ACC112 (cell line): Measurements from ENCODE around the gene MYCBP2.
A peak's percentile ranks its signal among the peaks of the same experiment; 100 is the strongest.

Experiments used
- H2AFZ ChIP-seq: fragments of 200-600 bp; sonication (generic); one replicate; pipeline ENCODE4 v1.6.0; 2017; ENCODE audit warnings: antibody characterized with exemption, low read length; ENCODE audit not compliant: unreplicated experiment
- H3K27ac ChIP-seq: fragments of 200-600 bp; sonication (generic); 2 replicates; pipeline ENCODE4 v1.5.1; 2014; ENCODE audit warnings: low read depth, mild to moderate bottlenecking, antibody characterized with exemption, low read length, moderate library complexity
- H3K27me3 ChIP-seq: fragments of 200-600 bp; sonication (generic); 2 replicates; pipeline ENCODE4 v1.6.1; 2014; ENCODE audit warnings: mild to moderate bottlenecking, antibody characterized with exemption, low read length, moderate library complexity, mixed read lengths; ENCODE audit not compliant: insufficient read depth
- H3K36me3 ChIP-seq: fragments of 200-600 bp; sonication (generic); 2 replicates; pipeline ENCODE4 v1.6.1; 2016; ENCODE audit warnings: mild to moderate bottlenecking, antibody characterized with exemption, low read length, moderate library complexity, mixed read lengths; ENCODE audit not compliant: insufficient read depth
- H3K4me1 ChIP-seq: fragments of 200-600 bp; sonication (generic); one replicate; pipeline ENCODE4 v1.6.1; 2016; ENCODE audit warnings: low read length, mixed read lengths; ENCODE audit not compliant: insufficient read depth, unreplicated experiment, control insufficient read depth
- H3K4me3 ChIP-seq: fragments of 200-600 bp; sonication (generic); 2 replicates; pipeline ENCODE4 v1.5.1; 2014; ENCODE audit warnings: mild to moderate bottlenecking, low read depth, low read length
- H3K79me2 ChIP-seq: fragments of 200-600 bp; sonication (generic); one replicate; pipeline ENCODE4 v1.6.0; 2016; ENCODE audit warnings: low read length; ENCODE audit not compliant: control insufficient read depth, unreplicated experiment, insufficient read depth

MYCBP2 gene

DNA sequence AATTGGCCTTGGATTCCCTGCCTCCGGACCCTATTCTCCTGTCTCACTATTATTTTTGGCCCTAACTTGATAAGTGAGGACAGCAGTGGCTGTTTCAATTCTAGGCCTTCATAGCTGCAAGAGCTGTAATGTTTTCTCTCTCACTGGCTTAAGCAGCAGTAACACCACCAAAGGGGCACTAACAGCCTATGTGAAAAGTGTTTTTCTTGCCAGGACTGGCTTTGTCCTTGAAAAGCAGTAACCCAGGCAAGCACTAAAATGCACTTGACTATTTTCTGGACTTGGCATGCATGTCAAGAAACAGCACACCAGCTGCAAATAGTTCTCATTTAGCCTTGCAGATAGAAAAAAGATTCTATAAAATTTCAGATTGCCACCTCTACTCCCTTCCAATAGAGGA lies 290.6 kb downstream of the MYCBP2 start:
- Histone ChIP-seq H3K4me1 (peaks cover 15% of the 10 kb centered on the region), H3K79me2 (no peaks in the 10 kb centered on the region), H3K36me3 (no peaks in the 10 kb centered on the region), H3K27me3 (no peaks in the 10 kb centered on the region), H3K27ac (no peak overlapping the region), H3K4me3 (no peak overlapping the region), H2AFZ (no peak overlapping the region)

DNA sequence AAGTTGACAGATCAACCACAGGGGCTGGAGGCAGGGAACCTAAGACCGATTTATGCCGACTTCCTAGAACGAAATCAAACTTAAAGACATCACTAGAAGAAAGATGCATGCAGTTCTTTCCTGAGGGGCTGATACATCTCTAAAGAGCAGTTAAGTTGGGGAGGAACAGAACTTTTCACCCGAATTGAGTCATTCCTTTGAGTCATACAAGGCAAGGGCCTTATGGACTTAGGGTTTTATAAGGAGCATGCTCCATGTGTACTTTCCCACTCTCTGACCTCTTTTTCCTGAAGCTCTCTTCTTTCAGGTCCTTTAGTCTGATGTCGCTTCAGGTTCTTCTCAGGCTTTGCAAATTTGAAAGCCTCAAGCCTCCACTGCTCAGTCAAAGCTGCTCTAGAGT lies 292.0 kb downstream of the MYCBP2 start:
- Histone ChIP-seq H3K27me3 (no peaks in the 10 kb centered on the region), H3K36me3 (no peaks in the 10 kb centered on the region), H3K27ac (no peak overlapping the region), H3K4me3 (no peak overlapping the region), H3K79me2 (no peaks in the 10 kb centered on the region), H3K4me1 (peaks cover 15% of the 10 kb centered on the region), H2AFZ (no peak overlapping the region)

- no peaks in the 10 kb centered on the region for H3K36me3 ChIP-seq
- H3K79me2 ChIP-seq = no peaks in the 10 kb centered on the region
- H3K4me1 ChIP-seq = peaks cover 15% of the 10 kb centered on the region
- no peaks in the 10 kb centered on the region for H3K27me3 ChIP-seq
- no peak overlapping the region for H3K4me3 ChIP-seq
- no peak overlapping the region for H2AFZ ChIP-seq
- H3K27ac ChIP-seq = no peak overlapping the region
These were observed 293.1 kb downstream of the MYCBP2 start for GRCh38 chr13:77033717-77034302.

DNA sequence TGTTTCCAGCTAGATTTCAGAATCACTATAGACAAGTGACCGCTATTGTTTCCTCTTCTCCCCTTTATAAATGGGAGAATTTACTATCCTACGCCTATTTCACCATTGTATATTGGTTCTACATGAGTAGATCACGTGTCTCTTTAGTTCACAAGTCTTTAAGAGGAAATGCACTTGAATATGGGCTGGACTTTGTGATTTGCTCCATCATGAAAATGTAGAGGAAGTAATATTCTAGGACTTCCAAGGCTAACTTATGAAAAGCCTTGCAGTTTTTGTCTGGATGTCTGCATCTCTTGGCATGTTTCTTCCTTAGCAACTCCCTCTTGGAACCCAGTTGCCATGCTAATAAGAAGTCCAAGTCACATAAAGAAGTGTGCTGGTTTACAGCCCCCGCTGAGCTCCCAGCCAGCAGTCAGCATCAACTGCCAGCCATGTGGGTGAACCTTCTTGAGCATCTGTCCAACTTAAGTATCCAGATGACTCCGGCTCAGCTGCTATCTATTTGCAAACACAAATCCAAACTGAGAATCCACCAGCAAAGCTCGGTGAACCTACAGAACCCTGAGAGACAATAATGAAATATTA lies 295.1 kb downstream of the MYCBP2 start:
- no peaks in the 10 kb centered on the region for H3K27me3 ChIP-seq
- H3K4me1 ChIP-seq = peaks cover 24% of the 10 kb centered on the region
- no peaks in the 10 kb centered on the region for H3K79me2 ChIP-seq
- no peak overlapping the region for H3K27ac ChIP-seq
- no peak overlapping the region for H2AFZ ChIP-seq
- no peaks in the 10 kb centered on the region for H3K36me3 ChIP-seq
- H3K4me3 ChIP-seq = no peak overlapping the region

- Histone ChIP-seq H3K79me2 (peaks cover 20% of the 10 kb centered on the region), H3K36me3 (no peaks in the 10 kb centered on the region), H2AFZ (no peak overlapping the region), H3K27ac (no peak overlapping the region), H3K4me3 (no peak overlapping the region), H3K4me1 (peaks cover 24% of the 10 kb centered on the region), H3K27me3 (no peaks in the 10 kb centered on the region)
These were observed 297.5 kb downstream of the MYCBP2 start for GRCh38 chr13:77029436-77029835.

- Histone ChIP-seq H3K4me3 (peak overlapping the region; percentile 95), H2AFZ (peak overlapping the region; percentile 97), H3K36me3 (no peaks in the 10 kb centered on the region), H3K79me2 (peaks cover 32% of the 10 kb centered on the region), H3K27me3 (no peaks in the 10 kb centered on the region), H3K4me1 (peaks cover 20% of the 10 kb centered on the region), H3K27ac (peak overlapping the region; percentile 67)
These were observed 298.7 kb downstream of the MYCBP2 start for GRCh38 chr13:77028202-77028601.

GRCh38 chr13:77026861-77027621 lies 299.9 kb downstream of the MYCBP2 start, which contains the start of gene FBXL3:
FBXL3 (minus strand) TSS chr13:77027159; CDS start chr13:77021860, 5,299 bp downstream.
- peaks cover 44% of the 10 kb centered on the region for H3K79me2 ChIP-seq
- peak within 1 kb of the TSS; percentile 97 for H2AFZ ChIP-seq
- H3K36me3 ChIP-seq = no peaks in the 10 kb centered on the region
- peak within 1 kb of the TSS; percentile 74 for H3K27ac ChIP-seq
- H3K4me3 ChIP-seq = peak within 1 kb of the TSS; percentile 95
- H3K27me3 ChIP-seq = no peaks in the 10 kb centered on the region
- H3K4me1 ChIP-seq = peaks cover 32% of the 10 kb centered on the region

GRCh38 chr13:77026255-77026860 lies 300.5 kb downstream of the MYCBP2 start:
- H3K36me3 ChIP-seq = no peaks in the 10 kb centered on the region; the same call in 1 of the 2 replicates
- peak overlapping the region; percentile 95 for H3K4me3 ChIP-seq
- peaks cover 36% of the 10 kb centered on the region for H3K4me1 ChIP-seq
- no peaks in the 10 kb centered on the region for H3K27me3 ChIP-seq
- H3K27ac ChIP-seq = peak overlapping the region; percentile 74
- peaks cover 51% of the 10 kb centered on the region for H3K79me2 ChIP-seq
- H2AFZ ChIP-seq = peak overlapping the region; percentile 74

DNA sequence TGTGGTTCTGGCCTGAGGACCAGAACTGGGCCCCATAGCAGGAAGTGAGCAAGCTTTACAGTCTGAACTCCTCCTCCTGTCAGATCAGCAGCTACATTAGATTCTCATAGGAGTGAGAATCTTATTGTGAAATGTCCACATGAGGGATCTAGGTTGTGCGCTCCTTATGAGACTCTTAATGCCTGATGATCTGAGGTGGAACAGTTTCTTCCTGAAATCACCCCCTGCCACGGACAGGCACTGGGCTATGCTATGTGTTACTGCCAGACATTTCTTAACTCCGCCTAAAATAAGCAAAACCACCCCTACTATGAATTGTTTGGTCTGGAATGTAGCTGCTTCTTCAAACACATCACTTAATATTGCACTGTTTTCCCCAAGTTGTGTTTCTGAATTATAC lies 304.6 kb downstream of the MYCBP2 start:
- peaks cover 79% of the 10 kb centered on the region for H3K79me2 ChIP-seq
- H3K36me3 ChIP-seq = peaks cover 7% of the 10 kb centered on the region
- H3K27me3 ChIP-seq = no peaks in the 10 kb centered on the region
- H3K27ac ChIP-seq = no peak overlapping the region
- H2AFZ ChIP-seq = no peak overlapping the region
- 0 out of 2 replicates have a peak overlapping the region, but pooled peaks have one; percentile 0 for H3K4me3 ChIP-seq
- H3K4me1 ChIP-seq = peaks cover 34% of the 10 kb centered on the region

- H3K79me2 ChIP-seq = peaks cover 68% of the 10 kb centered on the region
- peaks cover 29% of the 10 kb centered on the region for H3K4me1 ChIP-seq
- H3K4me3 ChIP-seq = no peak overlapping the region
- H3K27me3 ChIP-seq = no peaks in the 10 kb centered on the region
- no peak overlapping the region for H3K27ac ChIP-seq
- H2AFZ ChIP-seq = no peak overlapping the region
- H3K36me3 ChIP-seq = peaks cover 27% of the 10 kb centered on the region
These were observed 307.1 kb downstream of the MYCBP2 start for GRCh38 chr13:77019756-77020155.
